IMR-90 (cell line): Measurements from ENCODE around the gene CENPN. TPM values are rescaled to one million over a fixed set of nuclear protein-coding genes. Genes with fewer than 3 reads are reported as not detected.

Source experiments
- ATAC-seq: fragments of 200-7000 bp; cut with Tn5 transposase; 2 replicates; pipeline ENCODE4 v1.9.1; 2020; ENCODE audit warnings: low read depth, mild to moderate bottlenecking, moderate library complexity
- BruUV-seq: library from RNA; stranded (reverse); fragments of 400-500 nt; replicated peaks from 2 replicates; lab custom pipeline; 2021; lab: Mats Ljungman, UMichigan
- CTCF ChIA-PET: fragments of 300-600 bp; formaldehyde crosslinking; extraction: SDS; loops from one replicate; lab custom pipeline; 2021; ENCODE audit warnings: antibody characterized with exemption; lab: Yijun Ruan, JAX
- POLR2A ChIA-PET: fragments of 300-600 bp; sonication (Branson Sonifier 250); formaldehyde crosslinking; loops from one replicate; lab custom pipeline; 2022; ENCODE audit warnings: antibody characterized with exemption; ENCODE audit not compliant: unreplicated experiment; lab: Charles Lee
- DNase-seq: peaks from one replicate; pipeline ENCODE4 v3.0.0; 2013
- H2AFZ ChIP-seq: replicated peaks from 2 replicates; pipeline ENCODE3; 2013; ENCODE audit warnings: low read length, mild to moderate bottlenecking; ENCODE audit not compliant: poor library complexity
- H2AK5ac ChIP-seq: 2 replicates; pipeline ENCODE4 v1.6.1; 2013; ENCODE audit warnings: low read depth, low read length, inconsistent platforms
- H2AK9ac ChIP-seq: replicated peaks from 2 replicates; pipeline ENCODE3; 2013; ENCODE audit warnings: mild to moderate bottlenecking, low read depth, low read length, moderate library complexity; ENCODE audit not compliant: poor library complexity
- H2BK120ac ChIP-seq: 2 replicates; pipeline ENCODE4 v1.6.1; 2013; ENCODE audit warnings: low read depth, low read length, inconsistent platforms
- H2BK15ac ChIP-seq: 3 replicates; pipeline ENCODE4 v1.6.1; 2013; ENCODE audit warnings: low read depth, low read length, inconsistent platforms
- H2BK20ac ChIP-seq: 2 replicates; pipeline ENCODE4 v1.6.1; 2013; ENCODE audit warnings: low read depth, mild to moderate bottlenecking, inconsistent platforms, low read length, moderate library complexity
- H2BK5ac ChIP-seq: 2 replicates; pipeline ENCODE4 v1.6.1; 2013; ENCODE audit warnings: mild to moderate bottlenecking, low read depth, low read length, inconsistent platforms; ENCODE audit not compliant: poor library complexity, severe bottlenecking
- H3K14ac ChIP-seq: replicated peaks from 2 replicates; pipeline ENCODE4 v1.6.1; 2013; ENCODE audit warnings: low read depth, low read length, inconsistent platforms
- H3K18ac ChIP-seq: 2 replicates; pipeline ENCODE4 v1.6.1; 2013; ENCODE audit warnings: low read depth, low read length, control low read depth
- H3K23ac ChIP-seq: 2 replicates; pipeline ENCODE4 v1.6.1; 2013; ENCODE audit warnings: low read depth, low read length, inconsistent platforms
- H3K27ac ChIP-seq: 2 replicates; pipeline ENCODE4 v1.5.1; 2013; ENCODE audit warnings: mild to moderate bottlenecking, control low read depth, low read length; ENCODE audit not compliant: insufficient read depth
- H3K27me3 ChIP-seq: 2 replicates; pipeline ENCODE4 v1.6.1; 2013; ENCODE audit warnings: low read length; ENCODE audit not compliant: control insufficient read depth, insufficient read depth
- H3K36me3 ChIP-seq: 2 replicates; pipeline ENCODE4 v1.6.1; 2013; ENCODE audit warnings: low read length, mixed read lengths; ENCODE audit not compliant: control insufficient read depth, insufficient read depth
- H3K4ac ChIP-seq: 2 replicates; pipeline ENCODE4 v1.6.1; 2013; ENCODE audit warnings: low read depth, low read length, inconsistent platforms
- H3K4me1 ChIP-seq: 2 replicates; pipeline ENCODE4 v1.6.1; 2013; ENCODE audit warnings: low read length, mixed read lengths; ENCODE audit not compliant: control insufficient read depth, insufficient read depth
- H3K4me2 ChIP-seq: 2 replicates; pipeline ENCODE4 v1.6.1; 2013; ENCODE audit warnings: low read depth, mild to moderate bottlenecking, control low read depth, low read length, moderate library complexity
- H3K4me3 ChIP-seq: 2 replicates; pipeline ENCODE4 v1.5.1; 2013; ENCODE audit warnings: low read depth, mild to moderate bottlenecking, control low read depth, low read length, moderate library complexity; ENCODE audit not compliant: insufficient read depth
- H3K56ac ChIP-seq: 2 replicates; pipeline ENCODE4 v1.6.1; 2013; ENCODE audit warnings: low read length, inconsistent platforms; ENCODE audit not compliant: insufficient read depth; ENCODE audit errors: extremely low read depth
- H3K79me1 ChIP-seq, 2 experiments: 2 replicates each; pipeline ENCODE4 v1.6.1; 2013; ENCODE audit warnings: low read length in 2 of 2, inconsistent platforms in 1 of 2, low read depth in 1 of 2
- H3K9ac ChIP-seq: 2 replicates; pipeline ENCODE4 v1.6.1; 2013; ENCODE audit warnings: low read depth, low read length, control low read depth
- H3K9me1 ChIP-seq: 2 replicates; pipeline ENCODE4 v1.6.1; 2013; ENCODE audit warnings: low read length, inconsistent platforms; ENCODE audit not compliant: insufficient read depth
- H3K9me3 ChIP-seq: 2 replicates; pipeline ENCODE4 v1.6.1; 2013; ENCODE audit warnings: low read length; ENCODE audit not compliant: control insufficient read depth, insufficient read depth
- H4K20me1 ChIP-seq: 2 replicates; pipeline ENCODE4 v1.6.1; 2013; ENCODE audit warnings: low read length, inconsistent platforms; ENCODE audit not compliant: insufficient read depth
- H4K5ac ChIP-seq: 2 replicates; pipeline ENCODE4 v1.6.1; 2013; ENCODE audit warnings: mild to moderate bottlenecking, low read depth, low read length, control low read depth
- H4K8ac ChIP-seq, 2 experiments: 2 replicates each; pipeline ENCODE4 v1.6.1; 2013; ENCODE audit warnings: low read depth in 2 of 2, low read length in 2 of 2, control low read depth in 1 of 2, inconsistent platforms in 1 of 2
- H4K91ac ChIP-seq: 2 replicates; pipeline ENCODE4 v1.6.1; 2013; ENCODE audit warnings: low read depth, low read length, inconsistent platforms; ENCODE audit not compliant: insufficient read depth
- CEBPB ChIP-seq: IDR thresholded peaks from 2 replicates; pipeline ENCODE4 v1.6.1; 2012; ENCODE audit warnings: low read depth, low read length, improper control_type of control experiment
- CTCF ChIP-seq: conservative IDR thresholded peaks from 2 replicates; pipeline ENCODE4 v1.5.1; 2012; ENCODE audit warnings: mild to moderate bottlenecking, low read depth, low read length, improper control_type of control experiment
- FOS ChIP-seq: fragments of 150-350 bp; IDR thresholded peaks from 2 replicates; pipeline ENCODE4 v1.6.1; 2016; ENCODE audit warnings: low read depth, low read length
- MAFK ChIP-seq: IDR thresholded peaks from 2 replicates; pipeline ENCODE4 v1.6.1; 2012; ENCODE audit warnings: low read depth, low read length, improper control_type of control experiment
- MAZ ChIP-seq: IDR thresholded peaks from 2 replicates; pipeline ENCODE4 v1.6.1; 2012; ENCODE audit warnings: low read depth, mild to moderate bottlenecking, low read length, improper control_type of control experiment, moderate library complexity, borderline replicate concordance
- NFE2L2 ChIP-seq: fragments of 150-350 bp; IDR thresholded peaks from 2 replicates; pipeline ENCODE4 v1.6.1; 2016; ENCODE audit warnings: low read depth, mild to moderate bottlenecking, low read length
- RCOR1 ChIP-seq: IDR thresholded peaks from 2 replicates; pipeline ENCODE4 v1.6.1; 2012; ENCODE audit warnings: mild to moderate bottlenecking, low read length, improper control_type of control experiment; ENCODE audit not compliant: insufficient replicate concordance
- RFX5 ChIP-seq: IDR thresholded peaks from 2 replicates; pipeline ENCODE4 v1.8.0; 2012; ENCODE audit warnings: low read depth, mild to moderate bottlenecking, low read length, moderate library complexity
- SMC3 ChIP-seq: fragments of 150-350 bp; IDR thresholded peaks from 2 replicates; pipeline ENCODE4 v1.6.1; 2016; ENCODE audit warnings: low read depth, mild to moderate bottlenecking, antibody characterized with exemption, low read length, moderate library complexity
- WGBS, 2 experiments: methylation state at CpG; one replicate each; pipeline versions ENCODE4 v1.1.5 to v1.1.7; 2013; ENCODE audit warnings: missing lambda C conversion rate in 2 of 2; ENCODE audit not compliant: insufficient read length in 1 of 2; ENCODE audit errors: extremely low coverage in 2 of 2; 5-methylcytosine and 5-hydroxymethylcytosine counted together
- dilution Hi-C: fragments of 300-500 bp; cut with HindIII; formaldehyde crosslinking; loops from one replicate; pipeline ENCODE4 v1.14.3; 2018; ENCODE audit warnings: low sequenced_read_pairs; ENCODE audit not compliant: unreplicated experiment
- in situ Hi-C: fragments of 300-500 bp; cut with MboI; formaldehyde crosslinking; loops from 3 replicates; pipeline ENCODE4 v1.14.3; 2019; ENCODE audit warnings: low sequenced_read_pairs, inconsistent platforms, mixed read lengths
- intact Hi-C: fragments of 100-400 bp; cut with micrococcal nuclease; formaldehyde crosslinking; loops from 2 replicates; pipeline ENCODE4 v1.10.0; 2022
- polyA plus RNA-seq, 3 experiments: library from polyadenylated mRNA; depleted of rRNA; stranded (reverse); fragments of >200 nt; gene quantifications; 2 replicates each; pipeline ENCODE4 v1.2.3, GENCODE V29; 2012; ENCODE audit warnings: low replicate concordance in 1 of 3
- total RNA-seq: library from RNA; depleted of rRNA; stranded (reverse); fragments of >200 nt; gene quantifications from 2 replicates; pipeline ENCODE4 v1.2.3, GENCODE V29; 2012
- TF ChIP-seq, protein P1 (sequence below): fragments of 150-350 bp; IDR thresholded peaks from 2 replicates; pipeline ENCODE4 v1.6.1; 2017; ENCODE audit warnings: mild to moderate bottlenecking, antibody characterized with exemption, low read length, low read depth

CENPN gene
- total and polyA plus RNA-seq, 2 of the 4 experiments (the other 2 are of a cell fraction): 20.5 to 22.8 TPM

DNA sequence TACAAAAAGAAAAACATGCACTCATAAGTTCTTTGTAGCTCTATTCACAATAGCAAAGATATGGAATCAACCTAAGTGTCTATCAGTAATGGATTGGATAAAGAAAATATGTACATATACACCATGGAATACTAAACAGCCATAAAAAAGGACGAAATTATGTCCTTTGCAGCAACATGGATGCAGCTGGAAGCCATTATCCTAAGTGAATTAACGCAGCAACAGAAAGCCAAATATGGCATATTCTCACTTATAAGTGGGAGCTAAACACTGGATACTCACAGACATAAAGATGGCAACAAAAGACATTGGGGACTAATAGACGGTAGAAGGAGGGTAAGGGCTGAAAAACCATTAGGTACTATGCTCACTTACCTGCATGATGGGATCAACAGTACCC, 6.1 kb upstream of the CENPN start:
- H3K36me3 ChIP-seq: no peaks in the 10 kb centered on the region
- in situ Hi-C loops: no loop called here
- H3K23ac ChIP-seq: no peak overlapping the region
- no peaks in the 10 kb centered on the region for H3K27me3 ChIP-seq
- no peak overlapping the region for H2AFZ ChIP-seq
- H4K20me1 ChIP-seq: peaks cover 8% of the 10 kb centered on the region; the same call in 1 of the 2 replicates
- ChIA-PET POLR2A (no interaction called here), CTCF (no interaction called here)
- no peak overlapping the region for H3K4me2 ChIP-seq
- no peak overlapping the region for H3K27ac ChIP-seq
- H2BK20ac ChIP-seq: no peak overlapping the region
- H3K9me1 ChIP-seq: peaks cover 2% of the 10 kb centered on the region; the same call in 1 of the 2 replicates
- H4K5ac ChIP-seq: no peak overlapping the region
- H3K79me1 ChIP-seq: peaks cover 7 to 47% of the 10 kb centered on the region in 2 experiments; a peak in 3 of 4 replicates
- no peak overlapping the region for H3K4me3 ChIP-seq
- H3K9ac ChIP-seq: no peak overlapping the region
- DNase-seq (no peak), ATAC-seq (no peak)
- WGBS, 2 experiments: no CpG with 5 or more reads among the region's 3 CpGs
- no peak overlapping the region for H3K14ac ChIP-seq
- no peak overlapping the region for H2AK5ac ChIP-seq
- intact Hi-C loops: no loop called here
- H2BK15ac ChIP-seq: no peak overlapping the region
- dilution Hi-C loops: no loop called here
- H3K9me3 ChIP-seq: no peaks in the 10 kb centered on the region
- TF ChIP-seq CEBPB (no peak), MAFK (no peak), SMC3 (no peak), RFX5 (no peak), RCOR1 (no peak), FOS (no peak), MAZ (no peak), CTCF (no peak), NFE2L2 (no peak)
- TF ChIP-seq, protein P1, sequence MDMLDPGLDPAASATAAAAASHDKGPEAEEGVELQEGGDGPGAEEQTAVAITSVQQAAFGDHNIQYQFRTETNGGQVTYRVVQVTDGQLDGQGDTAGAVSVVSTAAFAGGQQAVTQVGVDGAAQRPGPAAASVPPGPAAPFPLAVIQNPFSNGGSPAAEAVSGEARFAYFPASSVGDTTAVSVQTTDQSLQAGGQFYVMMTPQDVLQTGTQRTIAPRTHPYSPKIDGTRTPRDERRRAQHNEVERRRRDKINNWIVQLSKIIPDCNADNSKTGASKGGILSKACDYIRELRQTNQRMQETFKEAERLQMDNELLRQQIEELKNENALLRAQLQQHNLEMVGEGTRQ: no peak
- no peak overlapping the region for H2BK120ac ChIP-seq
- no TSS peak for BruUV-seq
- H2BK5ac ChIP-seq: no peak overlapping the region
- H3K56ac ChIP-seq: no peak overlapping the region
- no peak overlapping the region for H4K8ac ChIP-seq
- H4K91ac ChIP-seq: no peak overlapping the region
- H2AK9ac ChIP-seq: no peak overlapping the region
- peaks cover 6% of the 10 kb centered on the region; the same call in 1 of the 2 replicates for H3K4me1 ChIP-seq
- H3K4ac ChIP-seq: no peak overlapping the region
- H3K18ac ChIP-seq: no peak overlapping the region
